Astrocyte (in vitro differentiated cells and primary cell): Measurements from ENCODE around the gene TNRC6A. TPM values are rescaled to one million over a fixed set of nuclear protein-coding genes. Genes with fewer than 3 reads are reported as not detected.

Source experiments
- DNase-seq: peaks from one replicate; pipeline ENCODE4 v3.0.0-alpha.2; 2010; ENCODE audit warnings: low read depth
- FAIRE-seq: peaks from 2 replicates; lab custom pipeline; 2011; peaks lifted over from hg19 to GRCh38; lab: Jason Lieb, UNC
- H2AFZ ChIP-seq: 2 replicates; pipeline ENCODE4 v1.6.0; 2012; ENCODE audit warnings: low read depth, low read length, inconsistent platforms
- H3K27ac ChIP-seq: 2 replicates; pipeline ENCODE4 v1.5.1; 2011; ENCODE audit warnings: low read depth, low read length, inconsistent platforms
- H3K27me3 ChIP-seq: 2 replicates; pipeline ENCODE4 v1.6.0; 2011; ENCODE audit warnings: low read length, inconsistent platforms; ENCODE audit not compliant: insufficient read depth
- H3K36me3 ChIP-seq: 2 replicates; pipeline ENCODE4 v1.5.1; 2011; ENCODE audit warnings: low read length, inconsistent platforms; ENCODE audit not compliant: insufficient read depth
- H3K4me1 ChIP-seq: 2 replicates; pipeline ENCODE4 v1.5.1; 2011; ENCODE audit warnings: low read length, inconsistent platforms; ENCODE audit not compliant: insufficient read depth
- H3K4me2 ChIP-seq: 2 replicates; pipeline ENCODE4 v1.6.0; 2012; ENCODE audit warnings: low read length, inconsistent platforms
- H3K4me3 ChIP-seq: 2 replicates; pipeline ENCODE4 v1.5.1; 2011; ENCODE audit warnings: low read depth, mild to moderate bottlenecking, low read length, inconsistent platforms; ENCODE audit not compliant: insufficient read depth
- H3K79me2 ChIP-seq: 2 replicates; pipeline ENCODE4 v1.6.0; 2012; ENCODE audit warnings: mild to moderate bottlenecking, low read length, inconsistent platforms; ENCODE audit not compliant: insufficient read depth
- H3K9ac ChIP-seq: 2 replicates; pipeline ENCODE4 v1.6.0; 2012; ENCODE audit warnings: mild to moderate bottlenecking, low read length, inconsistent platforms
- H3K9me3 ChIP-seq: 2 replicates; pipeline ENCODE4 v1.5.1; 2012; ENCODE audit warnings: low read depth, mild to moderate bottlenecking, low read length, inconsistent platforms; ENCODE audit not compliant: insufficient read depth
- H4K20me1 ChIP-seq: 2 replicates; pipeline ENCODE4 v1.6.0; 2012; ENCODE audit warnings: low read length, inconsistent platforms; ENCODE audit not compliant: insufficient read depth
- H3K27ac Mint-ChIP-seq: one replicate; pipeline ENCODE4 v1.8.0; 2021; ENCODE audit warnings: mild to moderate bottlenecking, mixed read lengths; ENCODE audit not compliant: unreplicated experiment
- H3K27me3 Mint-ChIP-seq: one replicate; pipeline ENCODE4 v1.8.0; 2021; ENCODE audit warnings: low read depth, mixed read lengths; ENCODE audit not compliant: unreplicated experiment
- H3K36me3 Mint-ChIP-seq: one replicate; pipeline ENCODE4 v1.8.0; 2021; ENCODE audit warnings: low read depth, mixed read lengths; ENCODE audit not compliant: unreplicated experiment
- H3K4me1 Mint-ChIP-seq: one replicate; pipeline ENCODE4 v1.8.0; 2021; ENCODE audit warnings: low read depth, mixed read lengths; ENCODE audit not compliant: unreplicated experiment
- H3K4me3 Mint-ChIP-seq: one replicate; pipeline ENCODE4 v1.8.0; 2021; ENCODE audit warnings: mild to moderate bottlenecking, moderate library complexity, mixed read lengths; ENCODE audit not compliant: unreplicated experiment
- H3K9me3 Mint-ChIP-seq: one replicate; pipeline ENCODE4 v1.8.0; 2021; ENCODE audit warnings: mild to moderate bottlenecking, mixed read lengths; ENCODE audit not compliant: unreplicated experiment
- CTCF ChIP-seq: IDR thresholded peaks from 2 replicates; pipeline ENCODE4 v1.5.1; 2011; ENCODE audit warnings: low read depth, mild to moderate bottlenecking, inconsistent platforms, low read length, moderate library complexity; ENCODE audit not compliant: insufficient read depth
- EZH2 ChIP-seq: IDR thresholded peaks from 2 replicates; pipeline ENCODE4 v1.6.1; 2012; ENCODE audit warnings: mild to moderate bottlenecking, low read length, inconsistent platforms; ENCODE audit not compliant: insufficient read depth
- total RNA-seq: library from RNA; stranded (reverse); gene quantifications from 2 replicates; pipeline ENCODE4 v1.2.1, GENCODE V29; 2021

The TNRC6A gene
- total RNA-seq, 1 donor from 2014 or later: 51.1 TPM

DNA sequence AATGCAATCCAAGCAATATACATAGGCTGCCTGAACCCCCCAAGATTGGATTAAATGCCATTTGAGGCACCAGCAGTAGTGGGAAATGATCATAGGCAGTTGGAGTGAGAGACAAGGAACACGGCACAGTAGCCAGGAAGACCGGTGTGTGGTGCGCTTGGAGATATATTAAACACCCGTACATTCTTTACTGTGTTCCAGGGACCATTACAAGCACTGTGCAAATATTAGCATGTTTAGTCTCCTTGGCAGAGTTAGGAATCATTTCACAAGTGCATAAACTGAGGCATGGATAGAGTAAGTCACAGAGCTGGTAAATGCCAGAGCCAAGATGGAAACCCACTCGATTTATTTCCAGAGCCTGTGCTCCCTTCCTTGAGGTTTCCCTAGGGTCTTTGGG is 31.1 kb upstream of the TNRC6A start:
- TF ChIP-seq CTCF (no peak), EZH2 (no peak)
- no peak overlapping the region for H3K4me2 ChIP-seq
- no peak overlapping the region for H3K4me3 Mint-ChIP-seq
- H3K27me3 ChIP-seq: no peaks in the 10 kb centered on the region
- H3K27ac Mint-ChIP-seq: no peak overlapping the region
- no peaks in the 10 kb centered on the region for H3K36me3 Mint-ChIP-seq
- no peak for FAIRE-seq
- no peaks in the 10 kb centered on the region for H3K9me3 Mint-ChIP-seq
- no peaks in the 10 kb centered on the region for H3K9me3 ChIP-seq
- H3K4me3 ChIP-seq: no peak overlapping the region
- no peak for DNase-seq
- no peaks in the 10 kb centered on the region for H3K79me2 ChIP-seq
- no peaks in the 10 kb centered on the region for H3K36me3 ChIP-seq
- no peaks in the 10 kb centered on the region for H4K20me1 ChIP-seq
- no peak overlapping the region for H3K9ac ChIP-seq
- no peak overlapping the region for H3K27ac ChIP-seq
- H3K4me1 Mint-ChIP-seq: peaks cover 11% of the 10 kb centered on the region
- no peaks in the 10 kb centered on the region for H3K27me3 Mint-ChIP-seq
- H2AFZ ChIP-seq: no peak overlapping the region
- peaks cover 5% of the 10 kb centered on the region for H3K4me1 ChIP-seq

DNA sequence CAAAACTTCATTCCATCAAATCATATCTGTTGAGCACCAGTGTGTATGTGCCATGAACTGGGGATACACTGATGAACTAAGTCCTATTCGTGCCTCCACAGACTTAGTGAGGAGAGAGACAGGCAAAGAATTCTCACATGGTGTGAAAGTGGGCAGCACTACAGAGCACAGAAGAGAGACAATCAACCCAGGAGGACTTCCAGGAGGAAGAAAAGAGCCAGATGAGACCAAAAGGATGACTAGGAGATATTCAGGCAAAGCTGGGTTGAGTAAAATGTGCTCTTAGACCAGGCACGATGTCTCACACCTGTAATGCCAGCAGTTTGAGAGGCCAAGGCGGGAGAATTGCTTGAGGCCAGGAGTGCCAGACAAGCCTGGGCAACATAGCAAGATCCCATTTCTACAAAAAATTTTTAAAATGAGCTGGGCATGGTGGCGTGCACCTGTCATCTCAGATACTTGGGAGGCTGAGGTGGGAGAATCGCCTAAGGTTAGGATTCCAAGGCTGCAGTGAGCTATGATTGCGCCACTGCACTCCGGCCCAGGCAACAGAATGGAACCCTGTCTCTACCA is 30.2 kb upstream of the TNRC6A start:
- H3K36me3 Mint-ChIP-seq: no peaks in the 10 kb centered on the region
- no peak overlapping the region for H3K4me3 Mint-ChIP-seq
- no peak overlapping the region for H3K4me3 ChIP-seq
- no peaks in the 10 kb centered on the region for H4K20me1 ChIP-seq
- H3K27me3 ChIP-seq: no peaks in the 10 kb centered on the region
- no peak for FAIRE-seq
- no peak overlapping the region for H3K9ac ChIP-seq
- H3K9me3 Mint-ChIP-seq: no peaks in the 10 kb centered on the region
- H3K4me2 ChIP-seq: no peak overlapping the region
- H3K4me1 ChIP-seq: peaks cover 5% of the 10 kb centered on the region
- no peak overlapping the region for H3K27ac Mint-ChIP-seq
- H3K79me2 ChIP-seq: no peaks in the 10 kb centered on the region
- H3K4me1 Mint-ChIP-seq: peaks cover 11% of the 10 kb centered on the region
- H3K27me3 Mint-ChIP-seq: no peaks in the 10 kb centered on the region
- no peaks in the 10 kb centered on the region for H3K36me3 ChIP-seq
- no peak overlapping the region for H3K27ac ChIP-seq
- no peak for DNase-seq
- no peaks in the 10 kb centered on the region for H3K9me3 ChIP-seq
- TF ChIP-seq CTCF (no peak), EZH2 (no peak)
- no peak overlapping the region for H2AFZ ChIP-seq
